OCI-LY1 (cell line): Measurements from ENCODE around the gene DIP2C.

Experiments used
- H2AFZ ChIP-seq: fragments of 200-600 bp; sonication (generic), shearing (Covaris generic); 2 replicates; pipeline ENCODE4 v1.6.0; 2014; ENCODE audit warnings: antibody characterized with exemption, mild to moderate bottlenecking, low read length
- H3F3A ChIP-seq: fragments of 200-600 bp; sonication (generic), shearing (Covaris generic); 2 replicates; pipeline ENCODE4 v1.6.0; 2014; ENCODE audit warnings: mild to moderate bottlenecking, antibody characterized with exemption, low read length, moderate library complexity; ENCODE audit not compliant: insufficient read depth
- H3K27ac ChIP-seq: fragments of 200-600 bp; sonication (generic); 2 replicates; pipeline ENCODE4 v1.5.1; 2014; ENCODE audit warnings: low read length, mixed run types, mild to moderate bottlenecking, low read depth; ENCODE audit not compliant: poor library complexity, severe bottlenecking
- H3K27me3 ChIP-seq: fragments of 200-600 bp; sonication (generic); 2 replicates; pipeline ENCODE4 v1.6.0; 2014; ENCODE audit warnings: antibody characterized with exemption, mild to moderate bottlenecking, low read length, moderate library complexity; ENCODE audit not compliant: insufficient read depth
- H3K36me3 ChIP-seq: fragments of 200-600 bp; sonication (generic); 2 replicates; pipeline ENCODE4 v1.6.1; 2014; ENCODE audit warnings: mild to moderate bottlenecking, antibody characterized with exemption, low read length, moderate library complexity, mixed read lengths; ENCODE audit not compliant: insufficient read depth
- H3K4me1 ChIP-seq: fragments of 200-600 bp; sonication (generic); 2 replicates; pipeline ENCODE4 v1.5.1; 2014; ENCODE audit warnings: mild to moderate bottlenecking, low read length, moderate library complexity; ENCODE audit not compliant: insufficient read depth, severe bottlenecking
- H3K4me2 ChIP-seq: fragments of 200-600 bp; sonication (generic), shearing (Covaris generic); 2 replicates; pipeline ENCODE4 v1.6.1; 2014; ENCODE audit warnings: low read length
- H3K4me3 ChIP-seq: fragments of 200-600 bp; sonication (generic); 2 replicates; pipeline ENCODE4 v1.5.1; 2014; ENCODE audit warnings: low read length, low read depth, mild to moderate bottlenecking, mixed read lengths; ENCODE audit not compliant: poor library complexity, severe bottlenecking
- H3K79me2 ChIP-seq: fragments of 200-600 bp; shearing (Covaris generic); 2 replicates; pipeline ENCODE4 v1.6.1; 2016; ENCODE audit warnings: mixed run types, low read length, mixed read lengths; ENCODE audit not compliant: insufficient read depth
- H3K9ac ChIP-seq: fragments of 200-600 bp; sonication (generic), shearing (Covaris generic); 2 replicates; pipeline ENCODE4 v1.6.1; 2014; ENCODE audit warnings: mild to moderate bottlenecking, low read length, mixed read lengths
- H3K9me2 ChIP-seq: fragments of 200-600 bp; sonication (generic), shearing (Covaris generic); 2 replicates; pipeline ENCODE4 v1.6.1; 2014; ENCODE audit warnings: low read depth, mild to moderate bottlenecking, low read length, mixed read lengths
- H3K9me3 ChIP-seq: fragments of 200-600 bp; shearing (Covaris generic); 2 replicates; pipeline ENCODE4 v1.6.1; 2014; ENCODE audit warnings: low read length, mixed read lengths
- H4K20me1 ChIP-seq: fragments of 200-600 bp; sonication (generic), shearing (Covaris generic); 2 replicates; pipeline ENCODE4 v1.6.0; 2016; ENCODE audit warnings: mild to moderate bottlenecking, low read length; ENCODE audit not compliant: insufficient read depth
- CTCF ChIP-seq: fragments of 200-600 bp; sonication (generic), shearing (Covaris generic); IDR thresholded peaks from 2 replicates; pipeline ENCODE4 v1.5.1; 2017; ENCODE audit warnings: mild to moderate bottlenecking, antibody characterized with exemption, low read length, moderate library complexity, mixed read lengths
- EZH2 ChIP-seq: fragments of 200-600 bp; sonication (generic), shearing (Covaris generic); IDR thresholded peaks from 2 replicates; pipeline ENCODE4 v1.8.0; 2017; ENCODE audit warnings: borderline replicate concordance, mixed run types, mild to moderate bottlenecking, antibody characterized with exemption, low read length, moderate library complexity, mixed read lengths

DIP2C gene

GRCh38 chr10:637221-637620, 52.2 kb downstream of the DIP2C start:
- no peaks in the 10 kb centered on the region for H3K9me2 ChIP-seq
- TF ChIP-seq CTCF (no peak), EZH2 (no peak)
- no peak overlapping the region for H3K4me3 ChIP-seq
- H4K20me1 ChIP-seq = no peaks in the 10 kb centered on the region
- peaks cover 4% of the 10 kb centered on the region; the same call in 1 of the 2 replicates for H3K27me3 ChIP-seq
- no peak overlapping the region; the same call in 1 of the 2 replicates for H3K4me2 ChIP-seq
- no peak overlapping the region for H3K27ac ChIP-seq
- no peaks in the 10 kb centered on the region for H3K9me3 ChIP-seq
- H3K79me2 ChIP-seq = no peaks in the 10 kb centered on the region
- H2AFZ ChIP-seq = no peak overlapping the region
- no peaks in the 10 kb centered on the region for H3K36me3 ChIP-seq
- peaks cover 21% of the 10 kb centered on the region for H3K4me1 ChIP-seq
- no peaks in the 10 kb centered on the region for H3F3A ChIP-seq
- no peak overlapping the region for H3K9ac ChIP-seq

- Histone ChIP-seq H3K4me3 (no peak overlapping the region), H3K4me2 (no peak overlapping the region; the same call in 1 of the 2 replicates), H3K4me1 (peaks cover 21% of the 10 kb centered on the region), H3K9me2 (no peaks in the 10 kb centered on the region), H4K20me1 (no peaks in the 10 kb centered on the region), H3K36me3 (no peaks in the 10 kb centered on the region), H3K27ac (no peak overlapping the region), H3K79me2 (no peaks in the 10 kb centered on the region), H3K9ac (no peak overlapping the region), H2AFZ (no peak overlapping the region), H3F3A (no peaks in the 10 kb centered on the region), H3K27me3 (peaks cover 4% of the 10 kb centered on the region; the same call in 1 of the 2 replicates), H3K9me3 (0 out of 2 replicates have a peak, but pooled peaks cover 2% of the 10 kb centered on the region)
- TF ChIP-seq EZH2 = no peak
- TF ChIP-seq CTCF = no peak
These were observed 52.7 kb downstream of the DIP2C start for GRCh38 chr10:636769-637168.

- H3K9ac ChIP-seq = no peak overlapping the region
- no peak overlapping the region; the same call in 1 of the 2 replicates for H3K4me2 ChIP-seq
- TF ChIP-seq CTCF = no peak
- no peak for TF ChIP-seq EZH2
- peaks cover 21% of the 10 kb centered on the region for H3K4me1 ChIP-seq
- no peaks in the 10 kb centered on the region for H3K79me2 ChIP-seq
- H3K9me2 ChIP-seq = no peaks in the 10 kb centered on the region
- no peaks in the 10 kb centered on the region for H4K20me1 ChIP-seq
- no peaks in the 10 kb centered on the region for H3F3A ChIP-seq
- no peak overlapping the region for H2AFZ ChIP-seq
- peaks cover 2% of the 10 kb centered on the region; the same call in 1 of the 2 replicates for H3K36me3 ChIP-seq
- H3K4me3 ChIP-seq = no peak overlapping the region
- H3K9me3 ChIP-seq = 0 out of 2 replicates have a peak, but pooled peaks cover 4% of the 10 kb centered on the region
- peaks cover 4% of the 10 kb centered on the region; the same call in 1 of the 2 replicates for H3K27me3 ChIP-seq
- no peak overlapping the region for H3K27ac ChIP-seq
These were observed 53.3 kb downstream of the DIP2C start for GRCh38 chr10:636016-636730.
